HEK293T (cell line): ENCODE results near the gene ADK.

Experiments used
- ARNT ChIP-seq: fragments of 450-650 bp; IDR thresholded peaks from 2 replicates; pipeline ENCODE4 v1.6.1; 2017; ENCODE audit warnings: mild to moderate bottlenecking
- BHLHE40 ChIP-seq: fragments of 450-650 bp; IDR thresholded peaks from 2 replicates; pipeline ENCODE4 v1.6.1; 2016; ENCODE audit warnings: mild to moderate bottlenecking, moderate library complexity, borderline replicate concordance
- ELF4 ChIP-seq: fragments of 450-650 bp; IDR thresholded peaks from 2 replicates; pipeline ENCODE4 v1.6.1; 2017; ENCODE audit warnings: antibody characterized with exemption
- FOXA1 ChIP-seq: fragments of 450-650 bp; IDR thresholded peaks from 2 replicates; pipeline ENCODE4 v1.6.1; 2016; ENCODE audit warnings: mild to moderate bottlenecking
- FOXK2 ChIP-seq: fragments of 450-650 bp; IDR thresholded peaks from 2 replicates; pipeline ENCODE4 v1.6.1; 2016; ENCODE audit warnings: mild to moderate bottlenecking
- HDGF ChIP-seq: fragments of 450-650 bp; IDR thresholded peaks from 2 replicates; pipeline ENCODE4 v1.6.1; 2017; ENCODE audit warnings: antibody characterized with exemption, borderline replicate concordance
- LEF1 ChIP-seq: fragments of 450-650 bp; IDR thresholded peaks from 2 replicates; pipeline ENCODE4 v1.6.1; 2017; ENCODE audit warnings: mild to moderate bottlenecking, borderline replicate concordance
- NFRKB ChIP-seq: fragments of 450-650 bp; IDR thresholded peaks from 2 replicates; pipeline ENCODE4 v1.6.1; 2016; ENCODE audit warnings: mild to moderate bottlenecking, moderate library complexity
- SP1 ChIP-seq: fragments of 450-650 bp; IDR thresholded peaks from 2 replicates; pipeline ENCODE4 v1.6.1; 2017
- SUZ12 ChIP-seq: fragments of 450-650 bp; IDR thresholded peaks from 2 replicates; pipeline ENCODE4 v1.6.1; 2016; ENCODE audit warnings: mild to moderate bottlenecking
- TARDBP ChIP-seq: fragments of 450-650 bp; IDR thresholded peaks from 2 replicates; pipeline ENCODE4 v1.6.1; 2016
- ZNF384 ChIP-seq: fragments of 450-650 bp; IDR thresholded peaks from 2 replicates; pipeline ENCODE4 v1.6.1; 2016
- TF ChIP-seq, protein P1 (sequence below): fragments of 450-650 bp; IDR thresholded peaks from 2 replicates; pipeline ENCODE4 v1.6.1; 2016

DNA sequence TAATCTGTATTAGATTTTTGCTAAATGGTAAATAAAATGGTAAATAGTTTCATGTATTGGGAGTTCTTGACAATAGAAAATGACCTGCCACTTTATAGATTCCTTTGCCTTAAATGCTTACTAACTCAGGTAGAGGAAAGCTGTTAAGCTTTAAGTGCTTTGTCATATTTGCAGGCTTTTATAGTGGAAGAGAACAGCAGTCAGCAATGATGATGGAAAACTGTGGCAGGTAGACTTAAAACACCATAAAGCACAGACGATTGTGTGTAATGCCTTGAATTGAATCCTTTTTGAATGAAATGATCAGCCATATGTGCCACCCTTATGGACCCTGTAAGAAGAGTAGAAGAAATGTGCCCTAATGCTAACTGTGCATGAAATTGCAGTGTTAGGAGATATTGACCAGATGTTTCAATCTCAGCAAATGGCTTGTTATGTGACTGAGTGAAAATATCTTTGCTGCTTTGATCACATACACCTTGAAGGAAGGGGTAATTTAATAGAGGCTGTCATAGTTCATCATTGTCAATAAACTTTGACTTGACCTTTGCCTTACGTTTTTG lies 230.4 kb downstream of the ADK start:
- no peak for TF ChIP-seq NFRKB
- TF ChIP-seq SUZ12, result no peak
- TF ChIP-seq, protein P1, sequence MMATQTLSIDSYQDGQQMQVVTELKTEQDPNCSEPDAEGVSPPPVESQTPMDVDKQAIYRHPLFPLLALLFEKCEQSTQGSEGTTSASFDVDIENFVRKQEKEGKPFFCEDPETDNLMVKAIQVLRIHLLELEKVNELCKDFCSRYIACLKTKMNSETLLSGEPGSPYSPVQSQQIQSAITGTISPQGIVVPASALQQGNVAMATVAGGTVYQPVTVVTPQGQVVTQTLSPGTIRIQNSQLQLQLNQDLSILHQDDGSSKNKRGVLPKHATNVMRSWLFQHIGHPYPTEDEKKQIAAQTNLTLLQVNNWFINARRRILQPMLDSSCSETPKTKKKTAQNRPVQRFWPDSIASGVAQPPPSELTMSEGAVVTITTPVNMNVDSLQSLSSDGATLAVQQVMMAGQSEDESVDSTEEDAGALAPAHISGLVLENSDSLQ, result no peak
- TF ChIP-seq SP1, result no peak
- no peak for TF ChIP-seq ARNT
- no peak for TF ChIP-seq ELF4
- TF ChIP-seq HDGF, result no peak
- TF ChIP-seq BHLHE40, result no peak
- TF ChIP-seq FOXK2, result no peak
- no peak for TF ChIP-seq ZNF384
- TF ChIP-seq FOXA1, result no peak
- TF ChIP-seq TARDBP, result no peak
- no peak for TF ChIP-seq LEF1
